Left lung (tissue), 10 donors: ENCODE measurements around the gene MAML2. TPM values are rescaled to one million over a fixed set of nuclear protein-coding genes. Genes with fewer than 3 reads are reported as not detected.

ENCODE experiments used
- ATAC-seq: fragments of 200-7000 bp; cut with Tn5 transposase; one replicate; pipeline ENCODE4 v1.9.1; 2020; ENCODE audit warnings: moderate library complexity
- DNase-seq, 4 donors: peaks; one replicate each; pipeline ENCODE4 v3.0.0-alpha.2; 2013 to 2020
- H3K27ac ChIP-seq, 2 donors: fragments of 200-600 bp; sonication (generic) in 1 of 2; one replicate each; pipeline versions ENCODE4 v1.5.0 to v1.8.0; 2020 to 2021
- H3K27me3 ChIP-seq, 2 donors: fragments of 200-600 bp; sonication (generic) in 1 of 2; one replicate each; pipeline versions ENCODE4 v1.5.0 to v1.8.0; 2020 to 2021
- H3K36me3 ChIP-seq, 2 donors: fragments of 200-600 bp; sonication (generic) in 1 of 2; one replicate each; pipeline versions ENCODE4 v1.5.0 to v1.8.0; 2020 to 2021
- H3K4me1 ChIP-seq, 2 donors: fragments of 200-600 bp; one replicate each; pipeline ENCODE4 v1.8.0; 2021
- H3K4me3 ChIP-seq, 2 donors: fragments of 200-600 bp; sonication (generic) in 1 of 2; one replicate each; pipeline versions ENCODE4 v1.5.0 to v1.8.0; 2020 to 2021; ENCODE audit warnings: mild to moderate bottlenecking in 1 of 2
- H3K9me3 ChIP-seq, 2 donors: fragments of 200-600 bp; sonication (generic) in 1 of 2; one replicate each; pipeline versions ENCODE4 v1.5.0 to v1.8.0; 2020 to 2021
- CTCF ChIP-seq, 2 donors: fragments of 200-600 bp; sonication (generic) in 1 of 2; IDR thresholded peaks; one replicate each; pipeline versions ENCODE4 v1.5.0 to v1.8.0; 2021; ENCODE audit warnings: antibody characterized with exemption in 2 of 2
- intact Hi-C, 2 donors: fragments of 100-400 bp; cut with DNase I; formaldehyde crosslinking; loops; one replicate each; pipeline versions ENCODE4 v1.11.2 to v1.14.2; 2022
- polyA plus RNA-seq, 6 donors: library from polyadenylated mRNA; unstranded; fragments of 120-200 nt; gene quantifications; one replicate each; pipeline ENCODE4 v1.2.1, GENCODE V29; 2013; ENCODE audit not compliant: insufficient read length in 6 of 6
- total RNA-seq, 2 donors: library from RNA; stranded (reverse); fragmentation: NEBNext Ultra II Directional; extraction: Animal tissue kit (Norgen Biotek cat#: 25700); gene quantifications; one replicate each; pipeline ENCODE4 v1.2.1, GENCODE V29; 2021
- donor health status: DM: no; HTN: yes; CAD: no.
- donor health status: DM: no; HTN: no; CAD: no.

Gene MAML2
- total and polyA plus RNA-seq, 8 donors, result 18.7 to 44.0 (median 36.6) TPM

- no peak for DNase-seq
- no peak overlapping the region for H3K4me3 ChIP-seq
- intact Hi-C loops, result no loop called here
- TF ChIP-seq CTCF (IDR thresholded peaks at IDR 0.05), result no peak
- no peaks in the 10 kb centered on the region for H3K4me1 ChIP-seq
- H3K36me3 ChIP-seq, result peaks cover 0 to 43% of the 10 kb centered on the region in 2 donors
- H3K27me3 ChIP-seq, result no peaks in the 10 kb centered on the region
- H3K27ac ChIP-seq, result no peak overlapping the region
- no peak for ATAC-seq
- no peaks in the 10 kb centered on the region for H3K9me3 ChIP-seq
Measured at GRCh38 chr11:96361778-96362177, 18.8 kb upstream of the MAML2 start.

- no peak for DNase-seq
- intact Hi-C loops, result no loop called here
- no peak for TF ChIP-seq CTCF (IDR thresholded peaks at IDR 0.05)
- H3K36me3 ChIP-seq, result peaks cover 0 to 58% of the 10 kb centered on the region in 2 donors
- no peak overlapping the region for H3K27ac ChIP-seq
- no peak overlapping the region for H3K4me3 ChIP-seq
- no peaks in the 10 kb centered on the region for H3K27me3 ChIP-seq
- no peaks in the 10 kb centered on the region for H3K9me3 ChIP-seq
- no peak for ATAC-seq
- no peaks in the 10 kb centered on the region for H3K4me1 ChIP-seq
Measured at GRCh38 chr11:96358321-96358720, 15.3 kb upstream of the MAML2 start.

GRCh38 chr11:96357794-96358193, 14.8 kb upstream of the MAML2 start:
- ATAC-seq, result no peak
- intact Hi-C loops, result no loop called here
- Histone ChIP-seq H3K4me1 (no peaks in the 10 kb centered on the region), H3K36me3 (peaks cover 0 to 63% of the 10 kb centered on the region in 2 donors), H3K27ac (no peak overlapping the region), H3K4me3 (no peak overlapping the region), H3K9me3 (no peaks in the 10 kb centered on the region), H3K27me3 (no peaks in the 10 kb centered on the region)
- DNase-seq, result no peak
- no peak for TF ChIP-seq CTCF (IDR thresholded peaks at IDR 0.05)

GRCh38 chr11:96356848-96357247, 13.9 kb upstream of the MAML2 start:
- Histone ChIP-seq H3K36me3 (peaks cover 0 to 70% of the 10 kb centered on the region in 2 donors), H3K27me3 (no peaks in the 10 kb centered on the region), H3K9me3 (no peaks in the 10 kb centered on the region), H3K4me1 (no peaks in the 10 kb centered on the region), H3K27ac (no peak overlapping the region), H3K4me3 (no peak overlapping the region)
- intact Hi-C loops, result no loop called here
- no peak for DNase-seq
- no peak for TF ChIP-seq CTCF (IDR thresholded peaks at IDR 0.05)
- ATAC-seq, result no peak

- Histone ChIP-seq H3K4me3 (peak overlapping the region; percentile 60 to 70), H3K27ac (peak overlapping the region; percentile 85 to 88), H3K9me3 (no peaks in the 10 kb centered on the region), H3K36me3 (no peaks in the 10 kb centered on the region), H3K27me3 (no peaks in the 10 kb centered on the region), H3K4me1 (peaks cover 27 to 54% of the 10 kb centered on the region in 2 donors)
- TF ChIP-seq CTCF (IDR thresholded peaks at IDR 0.05), result no peak
- DNase-seq, result no peak
- ATAC-seq, result peak; percentile 16
- intact Hi-C loops, result loop anchor here in 1 of 2 donors (10.0 kb wide), 1 partner anchor 287 kb away; no protein-coding TSS in a partner anchor
Measured at GRCh38 chr11:96342014-96342960, 708 bp downstream of the MAML2 start.
